Liver (tissue), 9 donors: ENCODE measurements around the gene SLC27A5. TPM values are rescaled to one million over a fixed set of nuclear protein-coding genes. Genes with fewer than 3 reads are reported as not detected.

Experiments
- DNase-seq: peaks from one replicate; pipeline ENCODE4 v3.0.0-alpha.2; 2017; ENCODE audit warnings: low spot score
- H3K27ac ChIP-seq, 2 donors: one replicate each; pipeline ENCODE4 v1.7.0; 2013; ENCODE audit warnings: inconsistent platforms in 2 of 2, low read length in 2 of 2, control low read depth in 1 of 2, low read depth in 1 of 2, mild to moderate bottlenecking in 1 of 2
- H3K27me3 ChIP-seq, 4 donors: one replicate each; pipeline versions ENCODE4 v1.6.1 to v1.7.0; 2013; ENCODE audit warnings: low read length in 3 of 4, inconsistent platforms in 1 of 4, mild to moderate bottlenecking in 1 of 4, moderate library complexity in 1 of 4; ENCODE audit not compliant: control insufficient read depth in 4 of 4, insufficient read depth in 4 of 4
- H3K36me3 ChIP-seq, 4 donors: one replicate each; pipeline versions ENCODE4 v1.6.1 to v1.7.0; 2013; ENCODE audit warnings: low read length in 3 of 4, mild to moderate bottlenecking in 3 of 4, low read depth in 1 of 4, moderate library complexity in 1 of 4; ENCODE audit not compliant: control insufficient read depth in 4 of 4, insufficient read depth in 3 of 4
- H3K4me1 ChIP-seq, 4 donors: one replicate each; pipeline versions ENCODE4 v1.6.1 to v1.7.0; 2013; ENCODE audit warnings: low read length in 3 of 4, mild to moderate bottlenecking in 3 of 4, moderate library complexity in 1 of 4; ENCODE audit not compliant: control insufficient read depth in 4 of 4, insufficient read depth in 4 of 4
- H3K4me3 ChIP-seq, 3 donors: one replicate each; pipeline versions ENCODE4 v1.6.1 to v1.7.0; 2013; ENCODE audit warnings: low read length in 3 of 3, control low read depth in 1 of 3, low read depth in 1 of 3, mild to moderate bottlenecking in 1 of 3
- H3K9ac ChIP-seq, 2 donors: one replicate each; pipeline ENCODE4 v1.7.0; 2013; ENCODE audit warnings: low read length in 2 of 2, mild to moderate bottlenecking in 2 of 2, moderate library complexity in 2 of 2, control low read depth in 1 of 2, low read depth in 1 of 2
- H3K9me3 ChIP-seq, 4 donors: one replicate each; pipeline versions ENCODE4 v1.6.1 to v1.7.0; 2013; ENCODE audit warnings: low read length in 3 of 4; ENCODE audit not compliant: control insufficient read depth in 4 of 4
- EGR1 ChIP-seq, 2 donors: IDR thresholded peaks; 2 replicates each; pipeline ENCODE4 v1.6.1; 2016 to 2018; ENCODE audit warnings: antibody characterized with exemption in 2 of 2, low read depth in 2 of 2
- FOXA1 ChIP-seq: IDR thresholded peaks from 2 replicates; pipeline ENCODE4 v1.6.1; 2016; ENCODE audit warnings: antibody characterized with exemption
- FOXA2 ChIP-seq: IDR thresholded peaks from 2 replicates; pipeline ENCODE4 v1.6.1; 2016; ENCODE audit warnings: antibody characterized with exemption
- GABPA ChIP-seq, 2 donors: IDR thresholded peaks in 1 of 2; conservative IDR thresholded peaks in 1 of 2; 2 replicates each; pipeline ENCODE4 v1.6.1; 2016; ENCODE audit warnings: antibody characterized with exemption in 2 of 2, mild to moderate bottlenecking in 1 of 2, moderate library complexity in 1 of 2
- HNF4A ChIP-seq, 2 donors: conservative IDR thresholded peaks; 2 replicates each; pipeline ENCODE4 v1.6.1; 2016; ENCODE audit warnings: antibody characterized with exemption in 2 of 2, mild to moderate bottlenecking in 2 of 2
- HNF4G ChIP-seq: IDR thresholded peaks from 2 replicates; pipeline ENCODE4 v1.6.1; 2016; ENCODE audit warnings: antibody characterized with exemption
- JUND ChIP-seq, 2 donors: IDR thresholded peaks; 2 replicates each; pipeline ENCODE4 v1.6.1; 2016; ENCODE audit warnings: antibody characterized with exemption in 2 of 2
- NR2F2 ChIP-seq: IDR thresholded peaks from 2 replicates; pipeline ENCODE4 v1.6.1; 2016; ENCODE audit warnings: antibody characterized with exemption
- RAD21 ChIP-seq, 2 donors: IDR thresholded peaks; 2 replicates each; pipeline ENCODE4 v1.6.1; 2016; ENCODE audit warnings: antibody characterized with exemption in 2 of 2, mild to moderate bottlenecking in 2 of 2
- RXRA ChIP-seq, 2 donors: IDR thresholded peaks; 2 replicates each; pipeline ENCODE4 v1.6.1; 2017 to 2018; ENCODE audit warnings: antibody characterized with exemption in 2 of 2, mild to moderate bottlenecking in 1 of 2
- SP1 ChIP-seq: IDR thresholded peaks from 2 replicates; pipeline ENCODE4 v1.6.1; 2018; ENCODE audit warnings: antibody characterized with exemption, mild to moderate bottlenecking
- TAF1 ChIP-seq: conservative IDR thresholded peaks from 2 replicates; pipeline ENCODE4 v1.6.1; 2016; ENCODE audit warnings: antibody characterized with exemption, mild to moderate bottlenecking
- YY1 ChIP-seq: IDR thresholded peaks from 2 replicates; pipeline ENCODE4 v1.6.1; 2016; ENCODE audit warnings: antibody characterized with exemption, mild to moderate bottlenecking
- WGBS: extraction: QIAGEN DNeasy Blood & Tissue Kit; methylation state at CpG from one replicate; pipeline ENCODE4 v1.1.7; 2013; 5-methylcytosine and 5-hydroxymethylcytosine counted together
- polyA plus RNA-seq, 2 donors: library from polyadenylated mRNA; stranded (reverse) in 1 of 2; unstranded in 1 of 2; fragments of 200-250 nt in 1 of 2; fragments of >200 nt in 1 of 2; fragmentation: Nextera tagmentation in 1 of 2; extraction: Ambion mirVana in 1 of 2; gene quantifications; one replicate each; pipeline versions ENCODE4 v1.2.1 to v1.2.3, GENCODE V29; 2013 to 2015
- total RNA-seq, 2 donors: library from RNA; depleted of rRNA; stranded (reverse); fragments of >200 nt; gene quantifications; one replicate each; pipeline ENCODE4 v1.2.3, GENCODE V29; 2014
- TF ChIP-seq, protein P1 (sequence below): IDR thresholded peaks from 2 replicates; pipeline ENCODE4 v1.6.1; 2016; ENCODE audit warnings: antibody characterized with exemption
- TF ChIP-seq, protein P2 (sequence below): fragments of 150-350 bp; IDR thresholded peaks from 2 replicates; pipeline ENCODE4 v1.5.1; 2017; ENCODE audit warnings: improper control_type of control experiment, low read depth, low read length; ENCODE audit not compliant: missing input control
- TF ChIP-seq, protein P3 (sequence below): IDR thresholded peaks from 2 replicates; pipeline ENCODE4 v1.6.1; 2016; ENCODE audit warnings: antibody characterized with exemption
- TF ChIP-seq, protein P4 (sequence below): IDR thresholded peaks from 2 replicates; pipeline ENCODE4 v1.6.1; 2016; ENCODE audit warnings: antibody characterized with exemption, mild to moderate bottlenecking
- TF ChIP-seq, protein P5 (sequence below): IDR thresholded peaks from 2 replicates; pipeline ENCODE4 v1.6.1; 2016; ENCODE audit warnings: antibody characterized with exemption
- donor health status: healthy.
- donor health status: healthy.
- donor health status: healthy.
- donor health status: healthy.
- donor health status: healthy.

SLC27A5 gene
- total and polyA plus RNA-seq, 4 donors = 31.9 to 395 (median 321) TPM

DNA sequence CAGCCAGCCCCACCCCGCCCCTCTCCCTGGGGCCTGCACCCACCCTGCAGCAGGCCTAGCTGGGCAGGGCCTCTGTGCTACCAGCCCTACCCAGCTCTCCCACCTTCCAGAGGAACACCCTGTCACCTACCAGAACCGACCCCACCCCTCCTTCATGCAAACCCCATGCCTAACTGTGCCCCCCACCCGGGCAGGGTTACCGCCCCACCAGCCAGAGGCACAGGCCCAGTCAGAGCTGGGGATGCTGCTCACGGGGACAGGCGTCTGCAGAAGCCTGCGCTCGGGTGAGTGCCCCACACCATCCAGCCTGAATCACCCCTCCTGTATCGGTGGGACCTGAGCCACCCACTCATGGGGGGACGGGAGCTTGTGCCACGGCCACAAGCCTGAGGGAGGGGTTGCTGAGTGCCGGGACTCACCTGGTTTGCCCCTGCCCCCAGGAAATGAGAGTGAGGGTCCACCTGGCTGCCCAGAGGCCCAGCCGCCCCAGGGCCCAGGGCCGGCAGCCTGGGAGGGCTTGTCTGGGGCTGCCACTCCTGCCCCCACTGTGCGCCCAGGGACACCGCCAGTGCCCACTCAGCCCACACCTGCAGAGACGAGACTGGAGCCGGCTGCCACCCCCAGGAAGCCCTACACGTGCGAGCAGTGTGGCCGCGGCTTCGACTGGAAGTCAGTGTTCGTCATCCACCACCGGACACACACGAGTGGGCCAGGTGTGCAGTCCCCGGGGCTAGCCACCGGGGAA lies 31.9 kb downstream of the SLC27A5 start:
- peaks cover 0 to 15% (median 5%) of the 10 kb centered on the region in 4 donors for H3K36me3 ChIP-seq
- 94% methylated on average over 28 of the region's 28 CpGs for WGBS
- DNase-seq = no peak
- H3K9me3 ChIP-seq = no peaks in the 10 kb centered on the region
- no peak overlapping the region for H3K4me3 ChIP-seq
- no peak overlapping the region for H3K9ac ChIP-seq
- TF ChIP-seq YY1 = no peak
- TF ChIP-seq GABPA (IDR thresholded peaks at IDR 0.05 in 1 of 2, conservative IDR thresholded peaks at IDR 0.05 in 1 of 2) = no peak
- TF ChIP-seq HNF4G = no peak
- TF ChIP-seq, protein P1, sequence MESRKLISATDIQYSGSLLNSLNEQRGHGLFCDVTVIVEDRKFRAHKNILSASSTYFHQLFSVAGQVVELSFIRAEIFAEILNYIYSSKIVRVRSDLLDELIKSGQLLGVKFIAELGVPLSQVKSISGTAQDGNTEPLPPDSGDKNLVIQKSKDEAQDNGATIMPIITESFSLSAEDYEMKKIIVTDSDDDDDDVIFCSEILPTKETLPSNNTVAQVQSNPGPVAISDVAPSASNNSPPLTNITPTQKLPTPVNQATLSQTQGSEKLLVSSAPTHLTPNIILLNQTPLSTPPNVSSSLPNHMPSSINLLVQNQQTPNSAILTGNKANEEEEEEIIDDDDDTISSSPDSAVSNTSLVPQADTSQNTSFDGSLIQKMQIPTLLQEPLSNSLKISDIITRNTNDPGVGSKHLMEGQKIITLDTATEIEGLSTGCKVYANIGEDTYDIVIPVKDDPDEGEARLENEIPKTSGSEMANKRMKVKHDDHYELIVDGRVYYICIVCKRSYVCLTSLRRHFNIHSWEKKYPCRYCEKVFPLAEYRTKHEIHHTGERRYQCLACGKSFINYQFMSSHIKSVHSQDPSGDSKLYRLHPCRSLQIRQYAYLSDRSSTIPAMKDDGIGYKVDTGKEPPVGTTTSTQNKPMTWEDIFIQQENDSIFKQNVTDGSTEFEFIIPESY = no peak
- TF ChIP-seq JUND (IDR thresholded peaks at IDR 0.05) = no peak
- TF ChIP-seq, protein P2, sequence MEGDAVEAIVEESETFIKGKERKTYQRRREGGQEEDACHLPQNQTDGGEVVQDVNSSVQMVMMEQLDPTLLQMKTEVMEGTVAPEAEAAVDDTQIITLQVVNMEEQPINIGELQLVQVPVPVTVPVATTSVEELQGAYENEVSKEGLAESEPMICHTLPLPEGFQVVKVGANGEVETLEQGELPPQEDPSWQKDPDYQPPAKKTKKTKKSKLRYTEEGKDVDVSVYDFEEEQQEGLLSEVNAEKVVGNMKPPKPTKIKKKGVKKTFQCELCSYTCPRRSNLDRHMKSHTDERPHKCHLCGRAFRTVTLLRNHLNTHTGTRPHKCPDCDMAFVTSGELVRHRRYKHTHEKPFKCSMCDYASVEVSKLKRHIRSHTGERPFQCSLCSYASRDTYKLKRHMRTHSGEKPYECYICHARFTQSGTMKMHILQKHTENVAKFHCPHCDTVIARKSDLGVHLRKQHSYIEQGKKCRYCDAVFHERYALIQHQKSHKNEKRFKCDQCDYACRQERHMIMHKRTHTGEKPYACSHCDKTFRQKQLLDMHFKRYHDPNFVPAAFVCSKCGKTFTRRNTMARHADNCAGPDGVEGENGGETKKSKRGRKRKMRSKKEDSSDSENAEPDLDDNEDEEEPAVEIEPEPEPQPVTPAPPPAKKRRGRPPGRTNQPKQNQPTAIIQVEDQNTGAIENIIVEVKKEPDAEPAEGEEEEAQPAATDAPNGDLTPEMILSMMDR = no peak
- no peak for TF ChIP-seq EGR1 (IDR thresholded peaks at IDR 0.05; ENCODE audit: low read depth in 2 of 2)
- TF ChIP-seq FOXA2 = no peak
- no peak for TF ChIP-seq RAD21 (IDR thresholded peaks at IDR 0.05)
- no peak for TF ChIP-seq SP1
- TF ChIP-seq, protein P3, sequence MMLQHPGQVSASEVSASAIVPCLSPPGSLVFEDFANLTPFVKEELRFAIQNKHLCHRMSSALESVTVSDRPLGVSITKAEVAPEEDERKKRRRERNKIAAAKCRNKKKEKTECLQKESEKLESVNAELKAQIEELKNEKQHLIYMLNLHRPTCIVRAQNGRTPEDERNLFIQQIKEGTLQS = no peak
- TF ChIP-seq FOXA1 = no peak
- TF ChIP-seq, protein P4, sequence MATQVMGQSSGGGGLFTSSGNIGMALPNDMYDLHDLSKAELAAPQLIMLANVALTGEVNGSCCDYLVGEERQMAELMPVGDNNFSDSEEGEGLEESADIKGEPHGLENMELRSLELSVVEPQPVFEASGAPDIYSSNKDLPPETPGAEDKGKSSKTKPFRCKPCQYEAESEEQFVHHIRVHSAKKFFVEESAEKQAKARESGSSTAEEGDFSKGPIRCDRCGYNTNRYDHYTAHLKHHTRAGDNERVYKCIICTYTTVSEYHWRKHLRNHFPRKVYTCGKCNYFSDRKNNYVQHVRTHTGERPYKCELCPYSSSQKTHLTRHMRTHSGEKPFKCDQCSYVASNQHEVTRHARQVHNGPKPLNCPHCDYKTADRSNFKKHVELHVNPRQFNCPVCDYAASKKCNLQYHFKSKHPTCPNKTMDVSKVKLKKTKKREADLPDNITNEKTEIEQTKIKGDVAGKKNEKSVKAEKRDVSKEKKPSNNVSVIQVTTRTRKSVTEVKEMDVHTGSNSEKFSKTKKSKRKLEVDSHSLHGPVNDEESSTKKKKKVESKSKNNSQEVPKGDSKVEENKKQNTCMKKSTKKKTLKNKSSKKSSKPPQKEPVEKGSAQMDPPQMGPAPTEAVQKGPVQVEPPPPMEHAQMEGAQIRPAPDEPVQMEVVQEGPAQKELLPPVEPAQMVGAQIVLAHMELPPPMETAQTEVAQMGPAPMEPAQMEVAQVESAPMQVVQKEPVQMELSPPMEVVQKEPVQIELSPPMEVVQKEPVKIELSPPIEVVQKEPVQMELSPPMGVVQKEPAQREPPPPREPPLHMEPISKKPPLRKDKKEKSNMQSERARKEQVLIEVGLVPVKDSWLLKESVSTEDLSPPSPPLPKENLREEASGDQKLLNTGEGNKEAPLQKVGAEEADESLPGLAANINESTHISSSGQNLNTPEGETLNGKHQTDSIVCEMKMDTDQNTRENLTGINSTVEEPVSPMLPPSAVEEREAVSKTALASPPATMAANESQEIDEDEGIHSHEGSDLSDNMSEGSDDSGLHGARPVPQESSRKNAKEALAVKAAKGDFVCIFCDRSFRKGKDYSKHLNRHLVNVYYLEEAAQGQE = no peak
- TF ChIP-seq, protein P5, sequence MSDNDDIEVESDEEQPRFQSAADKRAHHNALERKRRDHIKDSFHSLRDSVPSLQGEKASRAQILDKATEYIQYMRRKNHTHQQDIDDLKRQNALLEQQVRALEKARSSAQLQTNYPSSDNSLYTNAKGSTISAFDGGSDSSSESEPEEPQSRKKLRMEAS = no peak
- H3K4me1 ChIP-seq = peaks cover 5 to 18% (median 13%) of the 10 kb centered on the region in 4 donors
- no peaks in the 10 kb centered on the region for H3K27me3 ChIP-seq
- H3K27ac ChIP-seq = no peak overlapping the region

DNA sequence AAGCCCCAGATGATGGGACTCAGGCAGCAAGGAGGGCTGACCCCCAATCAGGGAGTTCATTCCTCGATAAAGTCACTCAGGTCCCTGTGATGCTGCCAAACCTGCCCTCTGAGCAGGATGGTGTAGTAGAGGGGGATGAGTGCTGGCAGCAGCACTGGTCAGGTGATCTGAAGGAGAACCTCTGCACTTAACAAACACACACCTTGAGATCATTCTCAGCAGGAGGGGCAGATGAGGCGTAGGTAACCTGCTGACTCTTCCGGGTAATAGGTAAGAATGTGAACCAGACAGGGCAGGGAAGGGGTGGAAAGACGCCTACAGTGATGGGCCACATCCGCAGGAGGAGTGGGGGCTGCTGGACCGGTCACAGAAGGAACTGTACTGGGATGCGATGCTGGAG lies 32.5 kb downstream of the SLC27A5 start:
- 95% methylated on average over 7 of the region's 7 CpGs for WGBS
- TF ChIP-seq RAD21 (IDR thresholded peaks at IDR 0.05) (no peak), HNF4A (conservative IDR thresholded peaks at IDR 0.05) (no peak), SP1 (no peak), RXRA (IDR thresholded peaks at IDR 0.05) (no peak), GABPA (IDR thresholded peaks at IDR 0.05 in 1 of 2, conservative IDR thresholded peaks at IDR 0.05 in 1 of 2) (no peak), HNF4G (no peak), NR2F2 (no peak), EGR1 (IDR thresholded peaks at IDR 0.05; ENCODE audit: low read depth in 2 of 2) (no peak), JUND (IDR thresholded peaks at IDR 0.05) (no peak), FOXA2 (no peak), TAF1 (no peak)
- TF ChIP-seq, protein P1 = no peak
- TF ChIP-seq, protein P5 = no peak
- TF ChIP-seq, protein P2 = no peak

More for the DNA sequence above, 32.5 kb downstream of the SLC27A5 start:
- no peaks in the 10 kb centered on the region for H3K9me3 ChIP-seq
- peaks cover 5 to 21% (median 15%) of the 10 kb centered on the region in 4 donors for H3K4me1 ChIP-seq
- peaks cover 0 to 15% (median 5%) of the 10 kb centered on the region in 4 donors for H3K36me3 ChIP-seq
- H3K27me3 ChIP-seq = no peaks in the 10 kb centered on the region
- no peak overlapping the region for H3K9ac ChIP-seq
- peak overlapping the region in 1 of 2 donors; percentile 34 for H3K27ac ChIP-seq
- DNase-seq = no peak
- H3K4me3 ChIP-seq = no peak overlapping the region
